Activated gamma-delta T cell (primary cell): Measurements from ENCODE around the gene DLST.

Source experiments
- DNase-seq: peaks from one replicate; lab custom pipeline; 2025; lab: John Stamatoyannopoulos, UW

DLST gene

GRCh38 chr14:74940956-74941565, 59.3 kb downstream of the DLST start:
- no peak for DNase-seq

GRCh38 chr14:74941676-74942097, 60.0 kb downstream of the DLST start:
- no peak for DNase-seq

- DNase-seq, result no peak
Measured at GRCh38 chr14:74942181-74942580, 60.5 kb downstream of the DLST start.

- no peak for DNase-seq
Measured at GRCh38 chr14:74942608-74943007, 60.9 kb downstream of the DLST start.

GRCh38 chr14:74945261-74945851, 63.6 kb downstream of the DLST start:
- no peak for DNase-seq

GRCh38 chr14:74945852-74946658, 64.3 kb downstream of the DLST start:
- no peak for DNase-seq

GRCh38 chr14:74946659-74947281, 65.1 kb downstream of the DLST start:
- DNase-seq, result no peak

GRCh38 chr14:74947353-74948227, 65.9 kb downstream of the DLST start:
- DNase-seq, result no peak

- DNase-seq, result no peak
Measured at GRCh38 chr14:74948228-74949175, 66.8 kb downstream of the DLST start.

GRCh38 chr14:74949191-74949601, 67.5 kb downstream of the DLST start:
- DNase-seq, result no peak

GRCh38 chr14:74949859-74950573, 68.3 kb downstream of the DLST start:
- DNase-seq, result no peak

- DNase-seq, result no peak
Measured at GRCh38 chr14:74950795-74951442, 69.2 kb downstream of the DLST start.

- DNase-seq, result no peak
Measured at GRCh38 chr14:74951443-74952179, 69.9 kb downstream of the DLST start.

- DNase-seq, result no peak
Measured at GRCh38 chr14:74952180-74952665, 70.5 kb downstream of the DLST start.

- no peak for DNase-seq
Measured at GRCh38 chr14:74952697-74953484, 71.2 kb downstream of the DLST start.
